Tibial artery (tissue), 4 donors: Measurements from ENCODE around the gene TRIM31.

Experiments used
- DNase-seq, 2 donors: peaks; one replicate each; pipeline ENCODE4 v3.0.0-alpha.2; 2019
- H3K27ac ChIP-seq, 2 donors: fragments of 200-600 bp; sonication (generic) in 1 of 2; 1 replicate in 1 of 2; 2 replicates in 1 of 2; pipeline ENCODE4 v1.5.1; 2018 to 2019; ENCODE audit warnings: mild to moderate bottlenecking in 1 of 2
- H3K27me3 ChIP-seq, 2 donors: fragments of 200-600 bp; sonication (generic) in 1 of 2; one replicate each; pipeline versions ENCODE4 v1.5.1 to v1.6.0; 2016 to 2019
- H3K36me3 ChIP-seq, 3 donors: fragments of 200-600 bp; sonication (generic) in 2 of 3; one replicate each; pipeline ENCODE4 v1.5.1; 2016 to 2019; ENCODE audit warnings: mild to moderate bottlenecking in 2 of 3
- H3K4me1 ChIP-seq, 4 donors: fragments of 200-600 bp; sonication (generic) in 2 of 4; 1 replicate in 3 of 4; 2 replicates in 1 of 4; pipeline ENCODE4 v1.5.1; 2016 to 2019
- H3K4me3 ChIP-seq, 2 donors: fragments of 200-600 bp; sonication (generic) in 1 of 2; 1 replicate in 1 of 2; 2 replicates in 1 of 2; pipeline ENCODE4 v1.5.1; 2018 to 2019; ENCODE audit warnings: mild to moderate bottlenecking in 2 of 2
- H3K9me3 ChIP-seq, 3 donors: fragments of 200-600 bp; sonication (generic) in 1 of 3; one replicate each; pipeline ENCODE4 v1.5.1; 2016 to 2019
- CTCF ChIP-seq, 2 experiments: fragments of 200-600 bp in 1 of 2; fragments of 450-650 bp in 1 of 2; IDR thresholded peaks; one replicate each; pipeline ENCODE4 v1.5.1; 2017 to 2019; ENCODE audit warnings: antibody characterized with exemption in 2 of 2, mild to moderate bottlenecking in 1 of 2, moderate library complexity in 1 of 2
- intact Hi-C: fragments of 100-400 bp; cut with DNase I; formaldehyde crosslinking; loops from one replicate; pipeline ENCODE4 v1.15.0; 2023; ENCODE audit warnings: low total_unique reads

TRIM31 gene

DNA sequence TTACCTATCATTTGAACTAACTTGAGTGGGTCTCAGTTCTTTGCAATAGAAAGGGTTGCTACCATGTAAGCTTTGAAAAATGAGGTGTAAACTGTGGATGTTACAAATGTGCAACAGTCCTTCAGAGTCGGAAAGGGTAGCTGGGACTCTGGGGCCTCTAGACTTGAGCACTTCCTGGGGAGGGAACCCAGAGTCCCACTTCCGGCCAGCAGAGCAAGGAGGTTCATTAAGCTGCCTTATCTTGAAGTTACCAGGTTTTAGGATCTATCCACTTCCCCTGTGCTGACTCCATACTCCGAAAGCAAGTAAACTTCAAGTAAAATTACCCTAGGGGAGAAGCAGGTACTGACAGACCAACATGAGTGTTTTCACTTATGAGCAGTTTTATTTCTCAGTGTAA, 38.7 kb upstream of the TRIM31 start:
- H3K27me3 ChIP-seq: peaks cover 0 to 25% of the 10 kb centered on the region in 2 donors

DNA sequence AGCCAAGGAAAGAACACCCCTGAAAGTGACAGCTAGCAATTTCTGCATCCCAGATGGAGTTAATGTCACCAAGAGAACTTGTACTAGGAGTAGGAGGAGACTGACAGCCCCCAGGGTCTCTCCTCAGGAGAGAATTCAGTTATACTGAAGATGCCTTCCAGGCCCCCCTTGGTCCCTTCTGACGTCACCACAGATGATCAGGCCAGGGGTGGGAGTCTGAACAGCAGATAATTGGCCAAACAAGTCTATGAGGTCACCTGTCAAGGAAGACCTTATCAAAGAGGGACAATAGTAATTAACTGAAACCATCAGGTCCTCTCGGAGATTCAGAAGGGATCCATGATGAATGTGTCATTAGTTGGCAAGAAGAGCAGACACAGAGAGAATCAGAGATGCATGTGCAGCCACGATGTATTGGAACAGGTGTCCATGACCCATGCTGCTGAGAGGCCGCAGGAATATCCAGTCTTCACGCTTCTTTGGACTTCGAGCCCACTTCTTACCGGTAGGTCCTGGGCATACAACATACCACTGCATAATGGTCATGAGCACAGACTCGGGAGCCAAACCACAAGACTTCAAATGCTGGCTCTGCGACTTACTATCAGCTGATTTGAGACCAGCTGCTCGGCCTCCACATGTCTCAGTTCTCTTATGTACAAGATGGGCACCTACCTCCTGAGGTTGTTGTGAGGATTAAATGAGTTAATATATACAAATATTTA, 37.9 kb upstream of the TRIM31 start:
- H3K27ac ChIP-seq: no peak overlapping the region
- no peaks in the 10 kb centered on the region for H3K36me3 ChIP-seq
- no peak overlapping the region for H3K4me3 ChIP-seq
- no peak for DNase-seq
- H3K27me3 ChIP-seq: peaks cover 0 to 31% of the 10 kb centered on the region in 2 donors
- TF ChIP-seq CTCF (IDR thresholded peaks at IDR 0.05): no peak
- H3K4me1 ChIP-seq: peaks cover 0 to 5% (median 0%) of the 10 kb centered on the region in 4 donors
- H3K9me3 ChIP-seq: no peaks in the 10 kb centered on the region
- intact Hi-C loops: no loop called here

More for the DNA sequence above, 38.7 kb upstream of the TRIM31 start:
- TF ChIP-seq CTCF (IDR thresholded peaks at IDR 0.05): no peak
- no peak for DNase-seq
- intact Hi-C loops: no loop called here
- H3K36me3 ChIP-seq: no peaks in the 10 kb centered on the region
- H3K27ac ChIP-seq: no peak overlapping the region
- no peaks in the 10 kb centered on the region for H3K9me3 ChIP-seq
- H3K4me1 ChIP-seq: peaks cover 0 to 5% (median 2%) of the 10 kb centered on the region in 4 donors
- no peak overlapping the region for H3K4me3 ChIP-seq

GRCh38 chr6:30149858-30150550, 37.1 kb upstream of the TRIM31 start:
- Histone ChIP-seq H3K36me3 (no peaks in the 10 kb centered on the region), H3K27ac (no peak overlapping the region), H3K9me3 (no peaks in the 10 kb centered on the region), H3K4me3 (no peak overlapping the region), H3K27me3 (peaks cover 0 to 35% of the 10 kb centered on the region in 2 donors), H3K4me1 (peaks cover 0 to 4% (median 0%) of the 10 kb centered on the region in 4 donors)
- no peak for DNase-seq
- intact Hi-C loops: no loop called here
- no peak for TF ChIP-seq CTCF (IDR thresholded peaks at IDR 0.05)

DNA sequence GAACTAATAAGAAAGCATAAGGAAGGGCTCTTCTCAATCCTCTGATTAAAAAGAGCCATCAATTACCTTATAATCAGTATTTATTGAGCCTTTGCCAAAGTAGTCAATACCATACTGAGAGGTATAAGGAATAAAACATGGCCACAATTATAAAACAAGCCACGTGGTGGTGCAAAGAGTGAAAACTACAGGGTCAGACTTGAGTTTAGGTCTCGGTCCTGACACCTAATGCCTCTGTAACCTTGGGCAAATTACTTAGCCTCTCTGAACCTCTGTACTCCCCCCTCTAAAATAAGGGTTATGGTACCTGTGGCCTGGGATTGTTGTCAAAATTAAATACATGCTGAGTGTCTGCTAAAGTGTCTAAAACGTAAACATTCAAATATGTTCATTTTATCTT, 36.3 kb upstream of the TRIM31 start:
- no peaks in the 10 kb centered on the region for H3K9me3 ChIP-seq
- no peak overlapping the region for H3K4me3 ChIP-seq
- no peak for DNase-seq
- H3K27ac ChIP-seq: no peak overlapping the region
- H3K27me3 ChIP-seq: peaks cover 0 to 32% of the 10 kb centered on the region in 2 donors
- TF ChIP-seq CTCF (IDR thresholded peaks at IDR 0.05): no peak
- no peaks in the 10 kb centered on the region for H3K4me1 ChIP-seq
- no peaks in the 10 kb centered on the region for H3K36me3 ChIP-seq
- intact Hi-C loops: no loop called here

- no peak for TF ChIP-seq CTCF (IDR thresholded peaks at IDR 0.05)
- no peak for DNase-seq
- Histone ChIP-seq H3K4me3 (no peak overlapping the region), H3K27ac (no peak overlapping the region), H3K4me1 (no peaks in the 10 kb centered on the region), H3K9me3 (no peaks in the 10 kb centered on the region), H3K27me3 (peaks cover 0 to 35% of the 10 kb centered on the region in 2 donors), H3K36me3 (no peaks in the 10 kb centered on the region)
- intact Hi-C loops: no loop called here
Measured at GRCh38 chr6:30147096-30147495, 34.2 kb upstream of the TRIM31 start.
